ENCODE results near the gene AK4.

- TF ChIP-seq EZH2 (IDR thresholded peaks at IDR 0.05; ENCODE audit: low read depth) (no peak), CTCF (conservative IDR thresholded peaks at IDR 0.05) (no peak)
These were observed 115.3 kb downstream of the AK4 start for GRCh38 chr1:65263286-65263685.

Measured in PC-9 (cell line).